ENCODE measurements around the gene FBXO33.

The FBXO33 gene, protein sequence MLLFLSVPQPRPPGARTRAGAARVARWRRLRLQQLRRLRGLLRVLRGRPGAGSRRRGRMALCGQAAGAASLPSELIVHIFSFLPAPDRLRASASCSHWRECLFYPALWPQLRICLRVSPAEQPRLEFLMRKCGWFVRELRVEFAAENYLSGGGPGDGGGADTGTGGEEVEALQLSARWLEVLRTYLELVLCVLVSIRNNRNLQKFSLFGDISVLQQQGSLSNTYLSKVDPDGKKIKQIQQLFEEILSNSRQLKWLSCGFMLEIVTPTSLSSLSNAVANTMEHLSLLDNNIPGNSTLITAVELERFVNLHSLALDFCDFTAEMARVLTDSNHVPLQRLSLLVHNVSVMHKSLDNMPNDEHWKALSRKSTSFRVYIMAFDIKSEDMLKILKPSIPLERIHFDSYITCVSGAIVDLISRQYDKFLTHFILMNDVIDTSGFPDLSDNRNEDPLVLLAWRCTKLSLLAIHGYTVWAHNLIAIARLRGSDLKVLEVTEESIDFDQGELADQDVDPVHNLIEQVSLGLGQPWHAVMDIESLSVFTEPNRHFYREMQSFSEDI

DNA sequence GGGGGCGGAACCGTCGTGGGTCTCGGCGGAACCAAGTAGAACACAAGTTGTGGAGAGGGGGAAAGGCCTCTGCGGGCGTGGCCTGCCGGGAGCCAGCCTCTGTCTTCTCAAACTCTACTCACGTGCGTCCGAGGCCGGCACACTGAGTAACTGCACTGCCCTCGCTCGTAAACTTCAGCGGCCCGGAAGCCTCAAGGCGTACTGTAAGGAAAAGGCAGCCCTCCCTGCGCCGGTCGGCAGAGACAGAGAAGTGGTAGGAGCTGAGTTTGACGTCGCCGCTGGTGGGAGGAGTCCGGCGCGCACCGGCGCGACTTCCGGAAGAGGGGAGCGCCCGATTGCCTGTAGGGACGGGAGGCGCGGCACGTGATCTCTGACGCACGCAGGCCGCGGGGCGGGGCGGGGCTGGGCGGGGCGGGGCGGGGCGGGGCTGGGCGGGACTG lies at the start of gene FBXO33:
FBXO33 (minus strand) TSS at position 255 of the 440 bp plus-strand sequence. CDS start 271 bp downstream, outside the sequence.
- Histone ChIP-seq H3K4me3 (ENCODE audit: low read length) (peak within 1 kb of the TSS; percentile 98), H3K9ac (ENCODE audit: low read length) (peak within 1 kb of the TSS; percentile 100), H3K4me1 (ENCODE audit: control insufficient read depth, insufficient read depth, low read length) (peaks cover 33% of the 10 kb centered on the region), H3K36me3 (ENCODE audit: control insufficient read depth, insufficient read depth, low read length, severe bottlenecking) (no peaks in the 10 kb centered on the region), H3K9me3 (ENCODE audit: control insufficient read depth, low read length) (no peaks in the 10 kb centered on the region), H3K27me3 (replicated peaks; ENCODE audit: control insufficient read depth, insufficient read depth, low read length) (no peaks in the 10 kb centered on the region)
- peak; percentile 97 for DNase-seq (ENCODE audit: low read depth)

DNA sequence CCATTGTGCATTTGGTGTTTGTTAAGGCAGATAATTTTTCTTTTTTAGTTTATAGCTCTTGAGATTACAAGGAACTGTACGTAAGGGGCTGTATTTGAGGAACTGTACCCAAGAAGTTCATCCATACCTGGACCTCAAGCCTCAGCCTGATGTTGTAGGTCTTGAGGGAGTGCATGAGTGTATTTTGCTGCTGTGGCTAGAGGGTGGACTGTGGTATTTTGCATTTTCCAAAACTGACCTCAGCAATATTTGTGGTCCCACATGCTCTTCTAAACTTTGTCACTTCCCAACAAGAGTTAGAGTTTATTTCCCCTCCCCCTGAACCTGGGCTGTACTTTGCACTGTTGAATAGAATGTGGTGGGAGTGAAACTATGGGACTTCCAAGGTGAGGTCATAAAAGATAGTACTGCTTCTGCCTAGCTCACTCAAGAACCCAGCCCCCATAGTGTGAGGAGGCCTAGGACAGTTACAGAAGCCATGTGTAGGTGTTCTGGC lies 42.2 kb upstream of the FBXO33 start:
- Histone ChIP-seq H3K27me3 (replicated peaks; ENCODE audit: control insufficient read depth, insufficient read depth, low read length) (no peaks in the 10 kb centered on the region), H3K4me1 (ENCODE audit: control insufficient read depth, insufficient read depth, low read length) (no peaks in the 10 kb centered on the region), H3K4me3 (ENCODE audit: low read length) (no peak overlapping the region), H3K9ac (ENCODE audit: low read length) (no peak overlapping the region), H3K9me3 (ENCODE audit: control insufficient read depth, low read length) (peaks cover 4% of the 10 kb centered on the region), H3K36me3 (ENCODE audit: control insufficient read depth, insufficient read depth, low read length, severe bottlenecking) (no peaks in the 10 kb centered on the region)
- no peak for DNase-seq (ENCODE audit: low read depth)

DNA sequence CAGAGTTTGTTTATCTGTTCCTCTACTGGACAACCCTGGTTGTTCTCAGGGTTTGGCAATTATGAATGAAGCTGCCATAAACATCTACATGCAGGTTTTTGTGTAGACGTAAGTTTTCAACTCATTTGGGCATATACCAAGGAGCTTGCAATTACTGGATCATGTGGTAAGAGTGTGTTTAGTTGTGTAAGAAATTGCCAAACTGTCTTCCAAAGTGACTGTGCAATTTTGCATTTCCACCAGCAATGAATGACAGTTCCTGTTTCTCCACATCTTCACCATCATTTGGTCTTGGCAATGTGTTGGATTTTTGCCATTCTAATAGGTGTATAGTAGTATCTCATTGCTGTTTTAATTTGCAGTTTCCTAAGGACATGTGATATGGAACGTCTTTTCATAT lies 39.8 kb upstream of the FBXO33 start:
- no peak overlapping the region for H3K9ac ChIP-seq (ENCODE audit: low read length)
- H3K9me3 ChIP-seq (ENCODE audit: control insufficient read depth, low read length): peaks cover 4% of the 10 kb centered on the region
- H3K4me3 ChIP-seq (ENCODE audit: low read length): no peak overlapping the region
- H3K36me3 ChIP-seq (ENCODE audit: control insufficient read depth, insufficient read depth, low read length, severe bottlenecking): no peaks in the 10 kb centered on the region
- H3K27me3 ChIP-seq (replicated peaks; ENCODE audit: control insufficient read depth, insufficient read depth, low read length): no peaks in the 10 kb centered on the region
- no peaks in the 10 kb centered on the region for H3K4me1 ChIP-seq (ENCODE audit: control insufficient read depth, insufficient read depth, low read length)
- DNase-seq (ENCODE audit: low read depth): no peak

DNA sequence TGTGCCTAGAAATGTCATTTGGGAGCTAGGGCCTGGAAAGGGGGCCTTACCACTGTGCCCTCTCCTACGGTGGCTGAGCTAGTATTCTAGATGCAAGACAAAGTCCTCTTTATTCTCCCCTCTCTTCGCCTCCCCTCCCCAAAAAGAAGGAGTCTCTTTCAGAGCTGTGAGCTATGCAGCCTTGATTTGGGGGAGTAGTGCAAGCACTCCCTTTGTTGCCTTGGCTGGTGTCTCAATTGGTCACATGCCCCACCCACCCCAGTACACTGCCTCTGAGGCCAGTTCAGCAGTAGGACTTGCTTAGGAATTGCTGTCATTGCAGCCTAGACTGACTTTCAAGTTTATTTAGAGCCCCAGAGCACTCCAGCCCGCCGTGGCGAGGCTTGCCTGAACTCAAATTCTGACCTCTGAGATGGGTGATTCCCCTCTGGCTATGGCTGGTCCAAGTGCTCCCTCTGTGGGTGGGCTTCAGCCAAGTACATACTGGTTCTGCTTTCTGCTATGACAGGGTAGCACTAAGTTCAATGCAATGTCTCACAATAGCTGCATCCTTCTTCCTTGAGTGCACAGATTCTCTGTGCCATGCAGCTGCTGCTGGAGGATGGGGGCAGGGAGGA lies 37.0 kb upstream of the FBXO33 start:
- no peak overlapping the region for H3K9ac ChIP-seq (ENCODE audit: low read length)
- no peaks in the 10 kb centered on the region for H3K27me3 ChIP-seq (replicated peaks; ENCODE audit: control insufficient read depth, insufficient read depth, low read length)
- no peak overlapping the region for H3K4me3 ChIP-seq (ENCODE audit: low read length)
- no peaks in the 10 kb centered on the region for H3K36me3 ChIP-seq (ENCODE audit: control insufficient read depth, insufficient read depth, low read length, severe bottlenecking)
- peaks cover 6% of the 10 kb centered on the region for H3K9me3 ChIP-seq (ENCODE audit: control insufficient read depth, low read length)
- H3K4me1 ChIP-seq (ENCODE audit: control insufficient read depth, insufficient read depth, low read length): no peaks in the 10 kb centered on the region
- peak; percentile 6 for DNase-seq (ENCODE audit: low read depth)

DNA sequence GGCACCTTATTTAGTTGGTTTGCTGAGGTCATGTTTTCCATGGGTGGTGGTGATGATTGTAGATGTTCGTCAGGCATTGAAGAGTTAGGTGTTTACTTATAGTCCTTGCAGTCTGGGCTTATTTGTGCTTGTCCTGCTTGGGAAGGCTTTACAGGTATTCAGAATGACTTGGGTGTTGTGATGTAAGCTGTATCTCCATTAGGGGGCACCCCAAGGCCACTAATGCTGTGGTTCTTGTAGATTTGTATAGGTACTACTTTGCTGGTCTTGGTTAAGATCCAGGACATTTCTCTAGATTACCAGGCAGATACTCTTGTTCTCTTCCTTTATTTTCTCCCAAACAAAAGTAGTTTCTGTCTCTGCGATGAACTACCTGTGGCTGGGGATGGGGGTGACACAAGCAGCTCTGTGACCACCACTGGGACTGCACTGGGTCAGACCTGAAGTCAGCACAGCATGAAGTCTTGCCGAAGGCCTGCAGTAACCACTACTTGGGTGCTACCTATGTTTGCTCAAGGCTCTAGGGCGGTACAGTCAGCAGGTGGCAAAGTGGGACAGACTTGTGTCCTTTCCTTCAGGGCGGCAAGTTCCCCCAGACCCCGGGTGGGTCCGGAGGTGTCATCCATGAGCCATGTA lies 35.8 kb upstream of the FBXO33 start:
- Histone ChIP-seq H3K9me3 (ENCODE audit: control insufficient read depth, low read length) (peaks cover 6% of the 10 kb centered on the region), H3K4me3 (ENCODE audit: low read length) (no peak overlapping the region), H3K9ac (ENCODE audit: low read length) (no peak overlapping the region), H3K4me1 (ENCODE audit: control insufficient read depth, insufficient read depth, low read length) (no peaks in the 10 kb centered on the region), H3K27me3 (replicated peaks; ENCODE audit: control insufficient read depth, insufficient read depth, low read length) (no peaks in the 10 kb centered on the region), H3K36me3 (ENCODE audit: control insufficient read depth, insufficient read depth, low read length, severe bottlenecking) (no peaks in the 10 kb centered on the region)
- DNase-seq (ENCODE audit: low read depth): no peak

DNA sequence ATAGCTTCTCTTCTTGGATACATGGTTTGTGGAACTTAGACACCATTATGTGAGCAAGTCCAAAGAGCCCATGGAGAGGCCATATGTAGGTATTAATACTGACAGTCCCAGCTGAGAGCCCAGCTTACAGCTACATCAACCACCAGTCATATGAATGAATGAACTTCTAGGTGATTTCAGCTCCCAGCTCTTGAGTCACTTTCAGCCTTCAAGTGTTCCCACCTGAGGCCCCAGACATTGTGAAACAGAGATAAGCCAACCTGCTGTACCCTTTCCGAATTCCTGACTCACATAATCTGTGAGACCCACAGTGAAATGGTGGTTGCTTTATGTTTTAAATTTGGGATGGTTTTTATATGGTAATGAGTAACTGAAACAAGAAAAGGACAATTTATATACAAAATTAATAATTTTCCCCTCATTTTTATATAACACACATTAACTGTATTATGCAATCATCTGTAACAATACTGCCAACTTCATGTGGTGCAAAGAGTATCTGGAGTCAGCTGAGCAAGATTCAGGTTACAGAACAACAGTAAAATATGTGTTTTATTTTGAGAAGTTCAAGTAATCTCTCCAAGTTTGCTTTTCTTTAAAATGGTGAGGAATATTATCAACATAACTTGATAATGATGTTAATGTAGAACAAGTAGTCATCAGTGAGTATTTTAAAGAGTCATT lies 27.7 kb upstream of the FBXO33 start:
- Histone ChIP-seq H3K36me3 (ENCODE audit: control insufficient read depth, insufficient read depth, low read length, severe bottlenecking) (no peaks in the 10 kb centered on the region), H3K4me1 (ENCODE audit: control insufficient read depth, insufficient read depth, low read length) (peaks cover 12% of the 10 kb centered on the region), H3K9me3 (ENCODE audit: control insufficient read depth, low read length) (no peaks in the 10 kb centered on the region), H3K4me3 (ENCODE audit: low read length) (peak overlapping the region; percentile 3), H3K27me3 (replicated peaks; ENCODE audit: control insufficient read depth, insufficient read depth, low read length) (no peaks in the 10 kb centered on the region), H3K9ac (ENCODE audit: low read length) (no peak overlapping the region)
- DNase-seq (ENCODE audit: low read depth): peak; percentile 51

DNA sequence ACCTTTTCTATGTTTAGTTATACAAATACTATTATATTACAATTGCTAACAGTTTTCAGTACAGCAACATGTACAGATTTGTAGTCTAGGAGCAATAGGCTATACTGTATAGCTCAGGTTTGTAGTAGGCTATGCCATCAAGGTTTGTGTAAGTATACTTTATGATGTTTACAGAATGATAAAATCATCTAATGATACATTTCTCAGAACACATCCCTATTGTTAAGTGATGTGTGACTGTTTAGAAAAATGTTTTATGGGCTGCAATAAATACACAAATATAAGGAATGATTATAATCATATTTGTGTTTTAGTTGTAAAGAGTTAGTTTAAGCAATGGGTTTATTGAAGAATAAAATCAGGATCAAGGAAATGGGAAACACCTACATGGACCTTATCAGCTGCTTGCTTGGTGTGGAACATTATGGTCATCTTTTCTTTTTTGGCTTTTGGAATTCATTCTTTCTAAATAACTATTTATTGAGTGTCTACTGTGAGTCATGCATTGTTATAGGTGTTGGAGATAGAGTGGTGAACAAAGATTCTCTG lies 24.5 kb upstream of the FBXO33 start:
- Histone ChIP-seq H3K4me1 (ENCODE audit: control insufficient read depth, insufficient read depth, low read length) (peaks cover 12% of the 10 kb centered on the region), H3K4me3 (ENCODE audit: low read length) (no peak overlapping the region), H3K36me3 (ENCODE audit: control insufficient read depth, insufficient read depth, low read length, severe bottlenecking) (no peaks in the 10 kb centered on the region), H3K27me3 (replicated peaks; ENCODE audit: control insufficient read depth, insufficient read depth, low read length) (no peaks in the 10 kb centered on the region), H3K9me3 (ENCODE audit: control insufficient read depth, low read length) (no peaks in the 10 kb centered on the region), H3K9ac (ENCODE audit: low read length) (no peak overlapping the region)
- DNase-seq (ENCODE audit: low read depth): no peak

DNA sequence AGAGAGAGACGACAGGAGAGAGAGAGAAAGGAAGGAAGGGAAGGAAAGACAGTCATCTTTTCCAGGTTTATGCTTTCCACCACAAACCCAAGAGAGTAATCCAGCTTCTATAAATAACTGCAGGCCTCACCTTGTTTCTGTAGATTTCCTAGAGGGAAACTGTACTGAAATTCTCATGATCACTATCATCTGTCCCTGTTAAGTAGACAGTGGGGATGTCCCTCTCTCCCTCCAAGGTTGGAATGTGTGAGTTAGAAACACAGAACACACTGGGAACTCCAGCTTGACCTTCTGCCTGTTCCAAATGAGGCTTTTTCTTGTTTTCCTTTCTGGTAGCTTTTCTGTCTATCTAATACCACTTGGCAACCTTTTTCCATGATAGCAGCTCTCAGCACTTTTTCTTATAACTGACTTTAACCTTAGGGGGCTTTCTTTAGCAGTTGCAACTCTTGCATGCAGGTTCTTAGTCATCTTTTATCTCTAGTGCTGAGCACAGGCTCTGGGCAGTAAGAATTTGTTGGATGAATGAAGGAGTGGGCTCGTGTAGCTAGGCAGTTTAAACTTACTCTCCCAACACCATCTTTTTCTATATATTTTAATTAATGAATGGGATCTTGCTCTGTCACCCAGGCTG lies 22.8 kb upstream of the FBXO33 start:
- no peak for DNase-seq (ENCODE audit: low read depth)
- Histone ChIP-seq H3K9ac (ENCODE audit: low read length) (no peak overlapping the region), H3K4me3 (ENCODE audit: low read length) (no peak overlapping the region), H3K36me3 (ENCODE audit: control insufficient read depth, insufficient read depth, low read length, severe bottlenecking) (no peaks in the 10 kb centered on the region), H3K9me3 (ENCODE audit: control insufficient read depth, low read length) (no peaks in the 10 kb centered on the region), H3K27me3 (replicated peaks; ENCODE audit: control insufficient read depth, insufficient read depth, low read length) (no peaks in the 10 kb centered on the region), H3K4me1 (ENCODE audit: control insufficient read depth, insufficient read depth, low read length) (peaks cover 6% of the 10 kb centered on the region)

DNA sequence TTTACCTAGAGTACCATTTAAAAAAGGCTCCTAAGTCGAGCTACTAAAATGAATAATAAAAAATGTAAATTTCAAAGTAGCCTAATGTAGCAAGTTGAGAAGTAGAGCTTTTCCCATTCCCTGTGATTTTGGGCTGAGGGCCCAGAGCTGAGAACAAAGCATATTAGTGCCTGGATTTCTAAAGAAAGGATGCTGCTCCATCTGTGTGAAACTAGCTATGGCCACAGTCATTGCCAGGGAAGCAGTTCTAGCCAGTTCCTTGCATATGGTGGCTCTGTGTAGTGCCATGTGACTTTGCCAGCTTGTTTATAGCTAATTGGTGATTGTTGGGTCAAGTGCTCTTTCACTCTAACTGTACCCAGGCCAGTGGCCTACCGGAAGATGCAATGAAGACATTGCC lies 20.4 kb upstream of the FBXO33 start:
- Histone ChIP-seq H3K9me3 (ENCODE audit: control insufficient read depth, low read length) (no peaks in the 10 kb centered on the region), H3K9ac (ENCODE audit: low read length) (no peak overlapping the region), H3K4me1 (ENCODE audit: control insufficient read depth, insufficient read depth, low read length) (no peaks in the 10 kb centered on the region), H3K36me3 (ENCODE audit: control insufficient read depth, insufficient read depth, low read length, severe bottlenecking) (no peaks in the 10 kb centered on the region), H3K4me3 (ENCODE audit: low read length) (no peak overlapping the region), H3K27me3 (replicated peaks; ENCODE audit: control insufficient read depth, insufficient read depth, low read length) (no peaks in the 10 kb centered on the region)
- DNase-seq (ENCODE audit: low read depth): no peak

DNA sequence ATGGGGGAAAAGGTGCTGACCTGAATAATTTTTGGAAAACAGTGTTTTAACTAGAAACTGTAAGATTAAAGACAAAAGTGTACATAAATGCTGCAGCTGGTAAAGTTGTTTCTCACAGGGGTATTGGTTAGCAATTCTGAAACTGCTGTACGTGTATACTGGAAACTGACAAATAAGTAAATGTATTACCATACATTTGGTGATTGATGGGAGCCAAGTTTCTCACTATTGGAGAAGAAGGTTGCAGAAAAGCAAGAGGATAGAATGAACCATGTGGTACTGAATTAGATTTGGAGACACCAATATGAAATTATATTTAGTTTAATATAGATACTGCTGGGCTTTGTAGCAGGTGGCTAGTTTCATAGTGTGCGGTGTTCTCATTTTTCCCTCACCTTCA lies 19.6 kb upstream of the FBXO33 start:
- H3K9me3 ChIP-seq (ENCODE audit: control insufficient read depth, low read length): no peaks in the 10 kb centered on the region

More for the DNA sequence above, 19.6 kb upstream of the FBXO33 start:
- H3K4me1 ChIP-seq (ENCODE audit: control insufficient read depth, insufficient read depth, low read length): no peaks in the 10 kb centered on the region
- DNase-seq (ENCODE audit: low read depth): no peak
- H3K27me3 ChIP-seq (replicated peaks; ENCODE audit: control insufficient read depth, insufficient read depth, low read length): no peaks in the 10 kb centered on the region
- H3K9ac ChIP-seq (ENCODE audit: low read length): no peak overlapping the region
- H3K36me3 ChIP-seq (ENCODE audit: control insufficient read depth, insufficient read depth, low read length, severe bottlenecking): no peaks in the 10 kb centered on the region
- no peak overlapping the region for H3K4me3 ChIP-seq (ENCODE audit: low read length)
